B cell (primary cell): ENCODE measurements around the gene OTOF.

Source experiments
- CTCF ChIP-seq: fragments of 200-600 bp; IDR thresholded peaks from one replicate; pipeline ENCODE4 v1.8.0; 2022; ENCODE audit warnings: antibody characterized with exemption, mild to moderate bottlenecking
- EZH2 ChIP-seq: IDR thresholded peaks from 2 replicates; pipeline ENCODE4 v1.6.1; 2012; ENCODE audit warnings: borderline replicate concordance, low read depth, mild to moderate bottlenecking, moderate library complexity, low read length; ENCODE audit not compliant: insufficient read depth, poor library complexity, severe bottlenecking

GRCh38 chr2:26521054-26521912 lies 43.4 kb upstream of the OTOF start:
- TF ChIP-seq CTCF (no peak), EZH2 (no peak)
